NCI-H187 (cell line): ENCODE data around the gene NRXN3.

Experiments used
- DNase-seq, 2 experiments: peaks; one replicate each; lab custom pipeline; 2025; lab: John Stamatoyannopoulos, UW

Gene NRXN3

DNA sequence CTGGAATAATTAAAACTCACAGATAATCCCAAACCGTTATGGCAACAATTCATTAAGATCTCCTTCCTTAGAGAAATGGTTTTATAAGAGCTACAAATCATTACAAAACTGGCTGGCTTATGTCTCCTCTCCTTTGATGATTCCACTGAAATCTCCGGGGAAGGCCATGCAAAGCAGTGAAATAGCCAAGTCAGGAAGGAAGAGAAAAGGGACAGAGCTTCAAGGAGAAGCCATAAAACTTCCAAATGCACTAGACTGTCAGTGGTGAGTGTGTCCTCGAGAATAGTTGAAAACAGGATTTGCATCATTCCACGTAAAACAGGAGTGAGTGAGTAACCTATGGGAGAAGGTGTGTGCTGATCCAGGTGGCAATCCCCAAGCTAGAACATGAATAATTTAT is 1711.1 kb downstream of the NRXN3 start:
- no peak for DNase-seq

DNA sequence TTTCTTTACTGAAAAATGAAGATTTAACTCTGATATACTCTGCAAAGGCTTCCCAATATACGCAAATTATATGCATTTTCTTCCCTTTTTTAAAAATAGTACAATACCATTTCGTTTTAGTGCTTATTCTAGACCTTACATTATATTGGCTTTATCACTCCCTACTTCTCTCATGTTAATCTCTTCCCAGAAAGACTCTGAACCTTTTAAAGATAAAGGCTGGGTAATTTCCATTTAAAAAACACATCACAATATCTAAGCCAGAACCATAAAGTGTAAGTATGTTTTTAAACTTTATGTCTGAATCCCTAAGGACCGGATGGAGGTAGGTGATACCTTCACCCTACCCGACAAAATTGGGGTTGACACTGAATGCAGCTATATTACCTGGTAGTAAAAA is 1720.4 kb downstream of the NRXN3 start:
- DNase-seq: no peak

DNA sequence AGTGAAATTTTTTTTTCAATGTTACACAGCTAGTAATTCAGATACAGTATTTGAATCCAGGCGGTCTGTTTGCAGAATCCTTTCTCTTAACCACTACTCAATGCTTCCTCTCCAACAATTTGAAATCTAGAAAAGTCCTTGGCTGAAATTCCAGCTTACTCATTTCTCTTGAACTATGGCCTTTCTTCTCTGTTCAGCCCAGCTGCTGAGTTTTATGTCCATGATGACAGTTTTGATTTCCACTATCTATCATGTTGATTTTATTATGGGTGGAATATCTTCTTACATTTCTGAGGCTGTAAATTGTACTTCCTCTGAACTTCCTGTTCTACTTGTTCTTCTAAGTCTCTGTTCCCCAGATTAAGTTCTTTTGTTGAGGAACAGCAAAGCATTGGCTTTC is 1725.8 kb downstream of the NRXN3 start:
- no peak for DNase-seq

DNA sequence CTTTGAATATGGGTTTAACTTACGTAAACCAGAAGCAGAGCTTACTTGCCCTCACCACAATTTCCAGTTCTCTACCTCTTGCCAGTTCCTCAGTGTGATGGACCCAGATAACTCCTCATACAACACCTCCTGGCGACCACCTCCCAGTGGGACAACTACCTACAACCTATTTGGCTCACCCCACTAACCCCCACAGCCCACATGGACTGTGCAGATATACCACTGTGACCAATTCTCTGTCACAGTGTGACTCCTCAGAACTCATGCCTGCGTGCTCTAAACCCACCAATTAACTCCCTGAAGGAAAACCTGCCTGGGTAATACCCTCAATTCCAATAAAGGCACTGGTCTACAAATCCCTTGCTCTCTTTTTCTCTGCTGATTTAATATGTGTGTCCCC is 1729.4 kb downstream of the NRXN3 start:
- no peak for DNase-seq

DNA sequence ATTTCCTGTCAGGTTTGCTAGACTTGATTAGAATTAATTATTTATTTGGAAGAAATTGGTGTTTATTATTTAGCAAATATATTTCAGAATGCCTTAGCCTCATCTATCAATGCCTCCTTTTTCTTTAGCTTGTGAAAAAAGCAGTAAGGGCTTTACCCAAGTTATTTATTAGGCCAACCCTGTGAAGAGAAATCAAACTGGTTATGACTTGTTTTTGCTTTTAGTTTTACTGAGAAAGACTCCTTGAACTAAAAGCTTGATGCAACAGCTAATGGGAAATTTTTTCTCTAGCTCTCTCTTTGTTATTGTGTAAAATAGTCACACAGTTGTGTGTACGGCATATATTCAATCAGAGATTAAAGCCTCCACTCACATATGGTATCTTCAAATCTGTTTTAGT is 1734.3 kb downstream of the NRXN3 start:
- no peak for DNase-seq

DNA sequence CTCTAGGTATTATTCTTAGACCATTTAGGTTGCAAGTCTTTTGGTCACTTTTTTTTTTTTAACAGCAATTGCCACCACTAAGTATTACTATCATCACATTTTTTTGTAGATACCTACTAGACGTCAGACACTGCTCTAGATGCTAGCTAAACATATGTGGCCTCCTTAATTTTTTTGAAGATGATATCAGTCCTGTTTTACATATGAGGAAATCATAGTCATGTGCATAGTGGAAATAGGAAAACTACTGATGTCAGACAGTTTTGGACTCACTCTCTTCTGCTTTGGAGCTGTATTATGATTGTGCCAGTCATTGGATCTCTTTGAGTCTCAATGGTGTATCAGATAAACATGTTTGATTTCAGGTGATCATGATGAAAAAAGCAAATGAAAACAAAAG is 1736.8 kb downstream of the NRXN3 start:
- DNase-seq: no peak

DNA sequence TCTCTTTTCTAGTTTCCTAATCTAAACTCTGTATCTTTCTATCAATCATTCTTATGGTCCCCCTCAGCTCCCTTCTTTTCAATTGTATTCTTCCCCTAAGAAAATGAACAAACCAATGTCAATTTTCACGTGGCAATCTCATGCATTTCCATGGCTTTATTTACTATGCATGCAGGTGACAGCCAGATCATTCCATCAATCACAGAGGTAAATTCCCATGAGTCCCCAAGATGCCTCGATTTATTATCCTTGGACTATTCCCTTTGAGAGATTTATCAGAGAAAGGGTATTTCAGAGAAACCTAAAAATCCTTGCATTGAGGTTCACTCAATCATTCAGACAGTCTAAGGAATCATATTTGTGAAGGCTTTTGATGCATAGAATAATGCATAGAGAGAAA is 1739.9 kb downstream of the NRXN3 start:
- DNase-seq: no peak

DNA sequence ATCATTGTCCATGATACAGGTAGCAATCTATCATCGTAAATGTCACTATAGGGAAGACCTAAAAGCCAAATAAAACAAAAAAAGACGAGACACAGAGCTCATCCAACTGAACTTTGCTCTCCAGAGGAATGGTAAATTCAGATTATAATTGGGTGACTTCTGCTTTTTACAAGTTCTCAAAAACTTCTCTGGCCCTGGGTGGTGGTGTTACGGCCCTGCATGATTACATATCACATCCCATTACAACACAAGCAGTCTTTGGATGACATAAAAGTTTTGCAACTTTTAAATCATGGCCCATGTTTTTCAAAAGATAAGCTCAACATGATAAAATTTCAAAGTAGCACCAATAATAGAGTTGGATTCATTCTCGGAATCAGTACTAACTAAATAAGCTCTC is 1741.6 kb downstream of the NRXN3 start:
- no peak for DNase-seq

DNA sequence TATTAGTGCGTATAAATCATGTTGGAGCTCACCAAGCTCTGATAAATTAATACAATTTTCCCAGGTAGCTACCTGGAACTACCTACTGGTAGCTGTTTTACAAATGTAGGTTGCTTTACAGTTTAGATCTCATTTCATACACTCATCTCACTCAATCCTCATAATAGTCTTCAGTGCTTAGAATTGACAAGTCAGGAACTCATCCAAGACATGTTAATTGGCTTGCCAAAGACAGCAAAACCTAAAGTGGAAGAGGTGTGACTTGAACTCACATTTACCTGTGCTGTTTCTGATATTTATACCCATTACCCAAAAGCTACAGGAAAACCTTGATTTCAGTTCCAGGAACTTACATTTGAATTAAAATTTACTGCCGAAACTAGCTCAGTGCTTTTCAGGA is 1744.4 kb downstream of the NRXN3 start:
- DNase-seq: no peak

DNA sequence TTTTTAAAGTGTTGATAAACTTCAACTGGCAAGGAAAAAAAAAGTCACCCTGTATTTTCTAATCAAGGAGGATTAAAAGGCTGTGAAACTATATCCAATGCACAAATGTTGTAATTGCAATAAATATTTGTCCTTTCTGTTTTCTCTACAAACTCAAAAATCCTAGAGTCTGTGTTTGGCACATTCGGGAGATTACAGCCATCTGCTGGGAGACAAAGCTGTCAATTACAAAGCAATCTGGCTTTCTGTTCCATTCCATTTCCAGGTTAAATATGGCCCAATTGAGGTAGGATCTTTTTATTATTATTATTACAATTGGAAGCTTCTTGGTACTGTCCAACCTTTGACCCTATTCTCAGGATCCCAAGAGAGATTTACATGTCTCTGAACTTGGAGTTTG is 1745.2 kb downstream of the NRXN3 start:
- no peak for DNase-seq

DNA sequence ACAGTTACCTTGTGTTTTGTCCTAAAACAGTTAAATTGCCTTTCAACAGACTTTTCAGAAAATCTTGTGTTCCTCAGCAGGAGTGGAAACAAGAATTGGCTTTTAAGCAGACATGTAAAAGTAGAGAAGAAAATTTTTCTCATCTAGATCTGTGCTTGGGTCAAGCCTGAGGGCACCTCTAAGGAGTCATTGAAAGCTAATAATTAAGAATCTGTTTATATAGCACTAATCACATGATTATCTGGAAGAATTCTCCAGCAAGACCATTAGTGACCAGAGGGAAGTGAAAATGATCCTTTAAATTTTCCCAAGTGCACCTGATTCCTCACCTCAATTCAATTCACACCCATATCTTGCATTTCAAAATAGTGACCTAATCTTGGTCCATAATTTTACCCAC is 1746.1 kb downstream of the NRXN3 start:
- no peak for DNase-seq

DNA sequence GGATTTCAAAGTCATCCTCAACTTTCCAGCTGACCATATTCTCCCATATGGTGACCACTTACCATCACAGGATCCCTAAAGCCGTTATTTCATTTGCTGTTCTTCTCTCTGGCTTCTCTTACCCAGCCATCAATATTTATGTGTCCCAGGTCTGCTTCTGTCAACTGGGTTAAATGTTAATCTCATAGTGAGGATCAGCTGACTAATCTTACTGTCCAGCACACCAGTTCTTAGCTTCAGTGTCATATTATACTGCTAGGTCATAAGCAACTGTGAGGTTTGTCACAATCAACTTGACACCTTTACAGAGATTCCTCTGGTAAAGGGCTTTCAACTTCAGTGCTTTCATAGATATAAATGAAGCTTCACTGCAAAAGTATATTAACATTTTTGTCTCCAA is 1746.7 kb downstream of the NRXN3 start:
- DNase-seq: no peak
